Measurements from ENCODE around the gene PCDH1.
"Not testable (repeated sequence)": the region's sequence is repeated elsewhere in the genome, so short reads cannot be mapped to it uniquely, and the experiment has no call there.

PCDH1 gene

DNA sequence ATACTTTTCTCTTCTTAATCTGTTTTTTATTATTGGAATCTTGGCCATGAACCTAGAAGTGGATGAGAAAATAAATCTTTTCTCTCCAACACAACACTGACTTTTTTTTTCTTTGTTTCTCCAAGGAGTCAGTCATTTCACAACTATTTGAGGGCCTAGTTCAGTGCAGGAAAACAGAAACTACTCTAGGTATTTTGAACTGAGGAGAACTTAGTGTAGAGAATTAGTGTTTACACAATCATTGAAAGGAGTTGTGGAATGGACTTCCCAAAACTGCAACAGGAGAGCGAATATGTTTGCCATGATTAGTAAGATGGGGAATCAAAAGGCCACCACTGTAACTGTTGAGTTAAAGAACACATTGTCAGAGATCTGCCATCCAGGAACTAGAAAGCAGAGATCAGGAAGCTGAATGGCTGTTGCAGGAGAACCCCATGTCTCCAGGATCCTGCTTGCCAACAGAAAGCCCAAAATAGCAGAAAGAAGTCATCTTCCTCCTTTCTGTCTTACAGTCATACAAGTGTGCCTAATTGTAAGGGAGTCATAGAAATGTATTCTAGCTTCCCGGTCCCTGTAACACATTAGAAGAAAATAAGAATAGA, 20.3 kb upstream of the PCDH1 start:
- DNase-seq (ENCODE audit: low read depth) = no peak

DNA sequence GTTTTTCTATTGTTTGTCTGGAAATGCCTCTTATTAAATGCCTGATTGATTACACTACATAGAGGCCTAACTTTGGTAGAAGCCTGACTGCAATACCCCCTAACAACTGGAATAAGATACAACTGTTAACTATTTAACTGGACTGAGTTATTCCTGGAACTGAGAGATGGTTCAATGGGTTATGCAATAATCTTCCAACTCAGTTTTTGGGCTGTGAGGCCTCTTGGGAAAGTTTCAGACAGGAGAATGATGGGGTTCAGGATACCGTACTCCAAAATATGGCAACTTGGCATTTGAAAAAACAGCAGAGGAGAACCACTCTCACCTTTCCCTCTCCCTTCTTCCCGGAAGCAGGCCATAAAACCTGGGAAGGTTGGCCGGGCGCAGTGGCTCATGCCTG, 19.2 kb upstream of the PCDH1 start:
- no peak for DNase-seq (ENCODE audit: low read depth)

DNA sequence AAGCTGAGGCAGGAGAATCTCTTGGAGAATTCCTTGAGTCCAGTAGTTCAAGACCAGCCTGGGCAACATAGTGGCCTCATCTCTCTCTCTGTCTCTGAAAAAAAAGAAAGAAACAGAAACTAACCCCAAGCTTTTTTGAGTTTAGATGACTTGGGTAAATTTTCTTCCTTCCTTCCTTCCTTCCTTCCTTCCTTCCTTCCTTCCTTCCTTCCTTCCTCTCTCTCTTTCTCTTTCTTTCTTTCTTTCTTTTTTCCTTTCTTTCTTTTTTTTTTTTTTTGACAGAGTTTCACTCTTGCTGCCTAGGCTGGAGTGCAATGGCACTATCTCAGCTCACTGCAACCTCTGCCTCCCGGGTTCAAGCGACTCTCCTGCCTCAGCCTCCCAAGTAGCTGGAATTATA, 12.2 kb upstream of the PCDH1 start:
- DNase-seq (ENCODE audit: low read depth) = not testable (repeated sequence)

DNA sequence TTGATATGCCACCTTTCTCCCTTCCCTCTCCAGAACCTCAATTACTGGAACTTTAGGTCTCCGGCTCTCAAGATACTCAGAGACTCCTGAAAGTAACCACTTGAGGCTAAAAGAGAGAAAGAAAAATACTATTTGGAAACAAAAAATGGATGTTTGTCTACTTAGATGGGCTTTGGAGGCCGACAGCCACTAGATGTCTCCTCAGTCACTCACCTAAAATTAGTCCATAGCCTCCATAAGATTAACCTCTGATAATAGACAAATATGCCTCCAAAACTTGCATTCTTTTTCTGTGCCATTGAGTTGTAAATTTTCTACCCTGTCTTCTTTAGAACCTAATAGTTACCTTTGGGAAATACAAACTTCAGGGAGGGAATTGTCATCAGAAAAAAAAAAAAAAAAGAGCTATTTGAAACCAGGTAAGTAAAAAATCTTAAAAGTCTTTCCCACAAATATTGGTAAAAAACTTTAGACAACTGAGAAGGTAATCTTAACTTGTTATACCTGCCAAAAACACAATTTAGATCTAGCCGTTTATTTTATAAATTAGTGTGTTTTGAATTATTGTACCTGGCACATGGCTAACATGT, 11.2 kb upstream of the PCDH1 start:
- no peak for DNase-seq (ENCODE audit: low read depth)

DNA sequence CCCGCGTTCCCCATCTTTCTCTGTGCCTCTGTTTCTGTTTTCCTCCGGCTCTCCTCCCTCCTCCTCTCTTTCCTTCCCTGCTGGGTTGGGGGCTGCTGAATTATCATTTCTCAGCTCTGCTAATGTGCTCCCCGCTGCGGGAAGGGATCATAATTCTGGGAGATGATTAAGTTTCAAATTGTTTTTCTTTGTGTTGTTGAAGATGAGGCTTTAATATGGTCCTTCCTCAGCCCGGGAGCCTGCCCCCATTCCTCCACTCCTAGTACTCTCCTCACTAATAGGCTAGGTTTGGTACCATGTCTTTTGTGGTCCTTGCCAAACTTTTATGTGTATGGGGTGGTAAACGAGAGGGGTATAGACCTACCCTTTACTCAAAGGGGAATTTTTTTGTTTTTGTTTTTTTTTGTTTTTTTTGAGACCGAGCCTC, 5.7 kb upstream of the PCDH1 start:
- DNase-seq (ENCODE audit: low read depth) = no peak

DNA sequence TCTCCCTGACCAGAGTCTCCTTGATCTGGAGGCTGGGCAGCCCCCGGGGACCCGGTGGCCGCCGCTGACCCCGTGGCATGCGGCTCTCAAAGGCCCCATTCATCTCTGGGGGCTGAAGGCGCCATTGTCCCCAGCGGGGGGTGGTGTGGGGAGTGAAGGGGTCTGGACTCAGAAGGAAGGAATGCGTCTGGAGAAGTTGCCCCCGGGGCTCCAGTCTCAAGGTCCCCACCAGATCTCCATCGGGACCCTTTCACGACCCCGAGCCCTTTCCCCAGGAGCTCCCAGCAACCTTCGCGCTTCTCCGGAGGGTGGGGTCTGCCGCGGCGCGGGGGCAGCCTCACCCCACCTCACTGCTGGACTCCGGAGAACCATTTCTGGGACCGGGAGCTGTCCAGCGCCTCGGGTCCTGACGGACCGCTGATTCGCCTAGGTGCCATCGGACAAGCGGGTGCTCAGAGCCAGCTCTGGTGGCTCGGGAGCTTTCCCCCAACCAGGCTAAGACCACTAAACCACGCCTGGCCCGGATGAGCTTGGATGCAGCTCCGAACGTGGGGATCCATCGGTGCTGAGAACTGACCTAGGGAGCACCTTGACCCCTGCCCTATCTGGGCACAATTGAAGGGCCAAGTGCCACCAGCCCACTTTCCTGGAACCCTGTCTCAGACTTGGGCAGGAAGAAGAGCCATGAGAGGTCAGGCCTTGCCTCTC, 5.1 kb upstream of the PCDH1 start:
- no peak for DNase-seq (ENCODE audit: low read depth)

DNA sequence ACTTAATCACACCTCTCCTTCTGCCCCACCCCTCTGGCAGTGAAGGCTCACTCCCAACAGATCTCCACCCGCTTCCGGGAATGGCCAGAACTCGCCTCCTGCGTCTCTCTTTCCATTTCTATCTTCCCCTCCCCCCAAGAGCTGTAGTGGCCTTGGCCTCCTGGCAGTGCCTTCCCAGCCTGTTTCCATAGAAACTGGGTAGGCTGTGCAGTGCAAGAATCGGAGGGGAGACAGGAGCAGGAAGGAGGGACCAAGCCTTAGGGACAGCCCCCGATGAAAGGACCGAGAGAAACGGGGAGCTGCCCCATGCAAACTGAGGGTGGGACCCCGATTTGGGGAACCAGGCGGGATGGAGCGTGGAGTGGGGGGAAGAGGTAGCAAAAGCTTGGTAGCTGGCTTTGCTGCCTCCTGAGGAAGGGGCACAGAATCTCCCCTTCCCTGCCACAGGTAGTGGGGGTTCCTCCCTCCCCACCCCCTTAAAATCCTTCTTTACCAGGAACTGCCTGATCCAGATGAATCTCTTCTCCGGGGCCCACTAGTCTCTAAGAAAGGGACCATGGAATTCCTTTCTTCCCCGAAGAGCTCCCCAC, 4.5 kb upstream of the PCDH1 start:
- DNase-seq (ENCODE audit: low read depth) = no peak

DNA sequence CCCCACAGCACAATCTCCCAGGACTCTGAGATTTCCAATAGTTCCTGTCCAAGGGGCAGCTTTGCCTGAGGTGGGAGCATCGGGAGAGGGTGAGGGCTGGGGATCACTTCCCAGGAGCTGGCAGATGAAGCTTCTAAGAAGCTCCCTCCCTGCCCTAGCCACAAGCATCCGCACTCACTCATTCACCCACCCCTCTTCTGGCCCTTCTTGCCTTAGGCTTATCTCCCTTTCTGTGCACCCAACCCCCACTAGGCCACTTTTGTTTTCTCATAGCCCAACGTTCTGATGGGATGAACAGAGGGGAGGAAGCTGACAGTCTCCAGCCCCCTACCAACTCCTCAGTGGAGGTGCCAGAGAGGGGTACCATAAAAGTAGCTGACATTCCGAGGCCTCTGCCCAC, 3.7 kb upstream of the PCDH1 start:
- no peak for DNase-seq (ENCODE audit: low read depth)

DNA sequence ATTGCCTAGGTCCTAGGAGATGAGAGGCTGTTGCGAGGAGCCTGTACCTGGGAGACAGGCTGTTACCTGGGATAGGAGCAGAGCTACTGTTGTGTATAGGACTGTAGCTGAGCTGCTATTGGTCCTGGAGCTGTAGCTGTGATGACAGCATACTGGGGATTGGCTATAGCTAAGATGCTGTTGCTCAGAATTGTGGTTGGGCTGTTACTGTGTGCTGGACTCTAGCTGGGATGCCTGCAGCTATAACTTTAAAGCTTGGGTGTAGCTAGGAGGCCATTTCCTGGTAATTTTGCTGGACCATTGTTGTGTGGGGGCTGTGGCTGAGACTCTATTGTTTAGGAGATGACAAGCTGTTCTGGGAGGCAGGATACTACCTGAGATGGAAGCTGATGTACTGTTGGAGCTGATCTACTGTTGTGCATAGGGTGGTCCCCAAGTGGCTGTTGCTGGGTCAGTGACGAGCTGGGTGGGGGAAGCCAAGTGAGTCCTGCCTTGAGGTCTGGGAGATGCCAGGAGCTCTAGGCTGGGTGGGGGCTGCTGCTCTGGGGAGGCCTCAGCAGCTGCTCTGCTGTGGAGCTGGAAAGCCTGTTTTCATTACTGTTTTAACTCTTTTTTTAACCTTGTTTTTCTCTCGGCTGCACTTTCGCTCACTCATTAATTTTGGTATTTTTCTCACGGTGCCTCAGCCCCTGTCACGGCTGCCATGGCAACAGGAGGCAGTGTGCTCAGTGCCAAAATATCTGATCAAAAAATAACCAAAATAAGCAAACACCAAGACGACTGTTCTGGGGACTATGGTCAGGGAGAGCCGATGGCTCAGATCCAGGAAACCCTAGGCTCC, 3.0 kb upstream of the PCDH1 start:
- no peak for DNase-seq (ENCODE audit: low read depth)

DNA sequence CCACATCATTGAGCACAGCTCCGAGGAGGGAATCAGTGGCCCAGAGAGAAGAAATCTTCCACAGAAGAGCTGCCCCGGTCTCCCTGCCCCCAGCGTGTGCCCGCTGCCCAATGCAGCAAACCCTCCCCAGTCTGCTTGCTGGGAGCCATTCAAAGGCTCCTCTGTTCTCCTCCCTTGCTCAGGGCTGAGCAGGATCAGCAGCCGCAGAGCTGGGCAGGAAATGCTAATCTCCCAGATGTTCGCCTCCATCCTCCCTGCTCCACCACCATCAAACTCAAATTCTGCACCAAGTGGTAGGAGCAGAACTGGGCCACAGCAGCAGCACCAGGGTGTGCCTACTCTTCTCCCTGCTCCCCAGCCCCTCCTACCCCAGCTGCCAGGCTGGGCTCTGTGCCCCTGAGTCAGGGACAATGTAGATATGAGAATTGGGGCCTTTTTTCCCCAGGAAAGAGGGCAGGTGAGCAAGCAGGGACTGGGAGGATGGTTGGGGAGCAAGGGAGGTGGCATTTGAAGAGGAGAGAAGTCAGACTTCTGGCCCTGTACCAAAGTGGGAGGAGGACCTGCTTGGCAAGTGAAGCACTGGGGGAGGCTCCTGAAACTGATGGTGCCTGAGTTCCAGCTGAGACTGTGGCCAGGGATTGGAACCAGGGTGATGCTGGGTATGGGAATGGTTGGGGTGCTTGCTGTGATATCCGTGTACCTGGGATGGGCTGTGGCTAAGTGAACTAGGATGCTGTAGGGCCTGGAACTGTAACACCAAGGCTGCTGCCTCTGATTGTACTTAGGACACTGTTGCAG, 1.9 kb upstream of the PCDH1 start:
- DNase-seq (ENCODE audit: low read depth) = no peak

DNA sequence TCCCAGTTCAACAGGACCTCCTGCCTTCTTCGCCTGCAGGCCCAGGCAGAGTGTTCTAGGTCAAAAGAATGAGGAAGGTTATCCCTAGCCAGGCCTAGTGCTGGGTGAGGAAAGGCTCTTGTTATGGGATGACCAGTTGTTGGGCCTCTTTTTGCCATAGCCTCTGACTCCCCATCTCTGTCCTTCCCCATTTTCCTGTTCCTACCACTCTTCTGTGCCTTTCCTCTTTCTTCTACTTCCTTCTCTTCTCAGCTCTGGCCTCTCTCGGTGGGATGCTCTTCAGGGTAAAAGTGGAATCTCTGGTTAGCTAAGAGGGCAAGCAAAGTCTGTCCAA, 1.2 kb upstream of the PCDH1 start:
- no peak for DNase-seq (ENCODE audit: low read depth)

DNA sequence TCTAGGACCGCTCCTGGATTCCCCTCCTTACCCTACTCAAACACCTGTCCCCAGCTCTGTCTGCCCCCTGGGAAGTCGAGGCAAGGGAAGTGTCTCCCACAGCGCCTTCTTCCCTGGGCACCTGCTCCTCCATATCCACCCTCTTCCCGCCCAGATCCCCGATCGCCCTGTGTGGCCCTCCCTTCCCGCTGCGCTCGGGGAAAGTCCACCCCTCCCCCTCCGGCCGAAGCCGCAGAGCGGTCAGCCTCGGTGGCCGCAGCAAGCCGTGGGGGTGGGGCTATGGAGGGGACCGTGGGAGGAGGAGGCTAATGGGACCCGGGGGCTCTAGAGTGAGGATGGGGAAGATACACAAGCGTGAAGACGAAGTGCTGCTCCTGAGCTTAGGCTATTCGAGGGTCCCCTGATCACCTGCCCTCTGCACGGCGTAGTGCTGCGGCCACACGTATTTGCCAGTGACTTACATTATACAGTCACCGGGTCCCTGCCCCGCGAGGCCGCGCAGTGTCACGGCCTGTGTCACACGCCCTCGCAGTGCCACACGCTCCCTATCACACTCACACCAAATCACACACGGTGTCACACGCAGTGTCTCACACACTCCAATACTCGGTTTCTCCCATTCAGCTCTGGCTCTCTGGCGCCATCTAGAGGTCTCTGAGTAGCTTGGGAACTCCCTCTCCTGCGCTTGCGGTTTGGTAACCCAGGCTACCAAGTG, 658 bp upstream of the PCDH1 start:
- DNase-seq (ENCODE audit: low read depth) = peak; percentile 67

DNA sequence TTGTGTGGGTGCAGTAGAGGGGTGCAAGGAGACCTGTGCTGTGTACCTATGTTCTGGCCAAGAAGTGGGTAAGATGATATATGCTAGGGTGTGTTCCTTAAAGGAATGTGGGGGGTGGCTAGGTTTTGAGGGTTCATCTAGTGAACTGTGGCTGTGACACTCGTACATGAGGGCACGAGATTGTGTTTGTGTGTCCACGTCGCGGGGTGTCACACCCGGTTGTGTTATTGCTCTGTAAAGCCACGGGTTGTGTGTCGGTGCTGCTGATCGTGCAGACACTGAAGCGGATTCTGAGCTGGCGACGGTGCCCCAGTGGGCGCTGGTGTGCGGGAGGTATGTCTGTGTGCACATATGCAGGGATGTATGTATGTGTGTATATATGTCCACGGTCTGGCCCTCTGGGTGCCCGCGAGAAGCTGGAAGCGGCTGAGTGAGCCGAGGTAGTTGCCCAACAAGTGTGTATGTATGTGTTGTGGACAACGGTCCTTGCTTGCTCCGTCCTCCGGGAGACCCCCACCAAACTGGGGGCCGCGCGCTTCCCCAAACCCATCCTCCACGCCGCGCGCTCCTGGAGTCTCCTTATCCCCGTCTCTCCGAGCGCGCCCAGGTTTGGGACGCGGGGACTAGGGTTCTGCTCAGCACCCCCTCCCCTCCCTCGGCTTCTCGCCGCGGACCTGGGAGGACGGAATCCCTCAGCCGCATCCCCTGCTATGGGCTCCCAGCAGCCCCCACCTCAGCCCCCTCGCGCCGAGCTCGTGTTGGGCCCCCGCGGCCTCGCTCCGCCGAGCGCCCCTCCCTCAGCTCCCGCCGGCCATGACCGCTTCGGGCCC, 639 bp downstream of the PCDH1 start:
- no peak for DNase-seq (ENCODE audit: low read depth)

DNA sequence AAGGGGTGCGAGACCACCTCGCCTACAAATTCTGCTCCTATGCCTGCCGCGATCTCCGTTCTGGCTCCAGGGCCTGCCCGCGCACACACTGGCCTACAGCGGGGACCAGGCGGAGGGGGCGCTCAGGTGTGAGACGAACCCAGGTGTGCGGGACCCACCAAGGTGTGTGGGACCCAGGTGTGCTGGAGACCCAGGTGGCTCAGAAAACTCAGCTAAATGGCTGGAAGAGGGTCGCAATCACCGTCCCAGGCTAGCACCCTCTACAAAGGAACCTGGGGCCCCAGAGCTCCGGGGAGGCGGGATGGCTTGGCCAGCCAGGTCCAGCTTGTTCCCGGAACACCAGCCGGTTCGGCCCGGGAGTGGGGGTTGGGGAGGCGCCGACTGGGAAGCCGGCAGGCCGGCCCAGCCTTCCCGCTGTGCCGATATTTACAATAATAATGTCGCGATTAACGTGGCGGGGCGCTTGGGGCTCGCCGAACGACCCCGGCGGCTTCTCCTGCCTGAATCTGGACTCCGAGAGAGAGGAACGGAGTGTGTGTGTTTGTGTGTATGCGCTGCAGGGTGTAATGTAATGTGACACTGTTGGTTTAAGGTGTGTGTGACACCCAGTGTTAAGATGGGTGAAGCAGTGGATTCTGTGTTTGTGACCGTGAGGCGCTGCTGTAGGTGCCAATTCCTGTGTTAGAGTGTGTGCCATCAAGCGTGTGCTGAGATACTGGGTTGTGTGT, 1.4 kb downstream of the PCDH1 start:
- DNase-seq (ENCODE audit: low read depth) = no peak

DNA sequence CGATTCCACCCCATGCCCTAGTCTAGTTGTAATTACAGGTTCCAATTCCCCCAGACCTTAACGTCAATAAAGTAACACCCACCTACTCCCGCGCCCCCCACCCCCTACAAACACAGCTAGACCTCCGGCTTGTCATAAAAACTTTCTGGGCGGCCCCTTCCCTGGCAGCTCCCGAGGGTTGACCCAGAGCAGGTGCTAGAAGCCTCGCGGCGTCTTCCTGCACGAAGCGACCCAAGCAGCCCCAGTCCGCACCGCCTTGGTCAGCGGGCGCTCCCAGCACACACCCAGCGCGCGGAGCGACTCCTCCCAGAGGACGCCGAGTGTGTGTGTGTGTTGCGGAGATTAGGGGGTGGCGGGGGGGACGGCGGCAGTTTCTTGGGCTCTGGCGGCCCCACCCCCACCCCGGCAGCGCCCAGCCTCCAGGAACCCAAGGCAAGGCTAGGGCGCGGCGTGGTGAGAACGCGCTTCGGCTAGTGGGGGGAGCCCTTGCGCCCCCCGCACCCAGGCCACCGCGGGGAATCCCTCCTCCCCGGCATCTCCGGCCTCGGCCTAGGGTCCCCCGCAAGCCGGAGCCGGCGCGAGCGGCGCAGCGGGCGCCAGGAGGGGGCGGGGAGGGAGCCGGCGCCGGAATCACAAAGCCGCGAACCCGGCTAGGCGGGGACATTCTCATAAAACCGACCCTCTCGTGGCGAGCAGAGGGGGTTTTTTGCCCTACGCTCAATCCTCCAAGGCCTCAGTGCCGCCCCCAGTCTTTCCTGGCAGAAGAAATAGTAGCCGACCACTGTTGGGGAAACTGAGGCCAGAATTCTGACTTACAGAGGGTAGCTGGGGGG, 2.2 kb downstream of the PCDH1 start:
- DNase-seq (ENCODE audit: low read depth) = no peak

DNA sequence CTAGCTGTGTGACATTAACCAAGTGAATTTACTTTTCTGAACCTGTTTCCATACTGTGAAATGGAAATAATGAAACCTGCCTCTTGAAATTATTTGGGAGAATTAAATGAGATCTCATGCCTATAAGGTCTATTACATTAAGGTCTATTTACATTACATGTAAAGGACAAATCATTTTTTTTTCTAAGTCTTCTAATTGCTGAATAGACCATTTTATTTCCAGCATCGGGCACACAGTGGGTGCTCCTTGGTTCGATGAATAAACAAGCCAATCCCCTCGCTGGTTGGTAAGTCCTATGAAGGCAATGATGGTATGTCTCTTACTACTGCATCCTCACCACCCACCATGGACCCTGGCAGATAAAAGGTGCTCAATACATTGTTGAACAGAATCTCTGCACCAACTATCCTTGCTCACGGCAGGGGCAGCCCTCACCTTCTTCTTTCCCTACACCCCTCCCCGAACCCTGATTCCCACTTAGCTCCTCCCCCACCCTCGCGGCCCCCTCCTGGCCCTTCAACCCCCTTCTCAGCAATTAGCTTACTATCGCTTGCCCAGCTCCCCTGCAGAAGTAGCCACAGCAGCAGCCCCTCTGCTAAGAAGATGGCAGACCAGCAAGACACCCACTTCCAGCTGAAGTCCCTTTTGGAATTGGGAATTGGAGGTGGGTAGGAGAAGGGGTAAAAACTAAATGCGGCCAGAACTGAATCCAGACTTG, 3.0 kb downstream of the PCDH1 start:
- no peak for DNase-seq (ENCODE audit: low read depth)

DNA sequence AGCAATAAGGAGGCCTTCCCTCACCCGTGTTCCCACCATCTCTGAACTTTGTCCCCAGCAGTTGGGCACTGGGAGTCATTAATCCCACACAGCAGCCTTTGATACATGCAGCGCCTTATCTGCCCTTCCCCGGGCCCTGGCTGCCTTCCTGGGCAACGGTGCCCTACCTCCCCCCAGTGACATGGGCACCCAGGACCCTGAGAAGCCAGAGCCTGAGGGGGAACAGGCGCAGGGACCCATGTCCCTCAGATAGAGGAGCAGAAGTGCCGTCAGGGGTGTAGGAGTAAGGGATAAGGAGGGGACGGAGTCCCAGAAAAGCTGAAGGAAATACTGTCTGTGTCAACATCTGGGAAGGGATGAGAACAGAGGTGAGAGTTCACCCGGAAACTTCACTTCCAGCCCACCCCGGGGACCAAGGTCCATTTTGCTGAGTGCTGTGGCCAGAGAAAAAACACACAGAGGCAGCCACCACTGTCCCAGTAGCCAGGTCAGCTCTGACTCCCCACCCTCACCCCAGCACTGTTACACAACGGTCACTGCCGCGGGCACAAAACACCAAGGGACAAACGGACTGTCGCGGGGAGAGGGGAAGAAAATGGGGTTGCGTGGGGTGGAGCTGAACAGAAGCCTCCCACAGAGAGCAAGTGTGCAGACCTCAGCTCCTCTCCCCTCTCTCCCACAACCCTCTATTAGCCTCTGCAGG, 3.8 kb downstream of the PCDH1 start:
- no peak for DNase-seq (ENCODE audit: low read depth)

Data from HS-5 (cell line).